ENCODE measurements around the gene HPGD. TPM values are rescaled to one million over a fixed set of nuclear protein-coding genes. Genes with fewer than 3 reads are reported as not detected.

Gene HPGD
- total and polyA plus RNA-seq, 2 of the 4 experiments (the other 2 are of a cell fraction): not detected

DNA sequence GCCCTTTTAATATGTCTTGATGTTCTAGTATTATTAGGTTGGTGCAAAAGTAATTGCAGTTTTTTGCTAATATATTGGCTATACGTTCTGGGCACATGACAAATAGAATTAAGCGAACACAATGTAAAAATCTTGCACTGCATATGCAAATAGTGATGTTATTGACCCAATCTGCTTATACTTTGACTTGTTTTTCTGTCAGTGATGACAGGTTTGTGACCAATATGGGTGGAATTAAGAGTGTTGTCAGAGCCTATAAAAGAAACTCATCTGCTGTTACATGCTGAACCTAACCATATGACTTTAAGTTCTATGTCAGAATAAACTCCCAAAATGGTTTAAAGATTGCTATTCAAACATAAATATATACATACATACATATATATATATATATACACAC lies 30.7 kb upstream of the HPGD start:
- no peak overlapping the region for H3K27ac ChIP-seq (ENCODE audit: insufficient read depth, low read length)
- H3K4me3 ChIP-seq (ENCODE audit: insufficient read depth, low read depth, low read length): no peak overlapping the region
- ATAC-seq (ENCODE audit: low read depth) (no peak), DNase-seq (no peak)
- no peak overlapping the region for H2AK5ac ChIP-seq (ENCODE audit: low read depth, low read length)
- POLR2A ChIA-PET (ENCODE audit: unreplicated experiment): no interaction called here
- no peak overlapping the region for H3K14ac ChIP-seq (replicated peaks; ENCODE audit: low read depth, low read length)
- H4K8ac ChIP-seq (ENCODE audit: low read depth in 2 of 2, low read length in 2 of 2): no peak overlapping the region
- TF ChIP-seq, protein P1, sequence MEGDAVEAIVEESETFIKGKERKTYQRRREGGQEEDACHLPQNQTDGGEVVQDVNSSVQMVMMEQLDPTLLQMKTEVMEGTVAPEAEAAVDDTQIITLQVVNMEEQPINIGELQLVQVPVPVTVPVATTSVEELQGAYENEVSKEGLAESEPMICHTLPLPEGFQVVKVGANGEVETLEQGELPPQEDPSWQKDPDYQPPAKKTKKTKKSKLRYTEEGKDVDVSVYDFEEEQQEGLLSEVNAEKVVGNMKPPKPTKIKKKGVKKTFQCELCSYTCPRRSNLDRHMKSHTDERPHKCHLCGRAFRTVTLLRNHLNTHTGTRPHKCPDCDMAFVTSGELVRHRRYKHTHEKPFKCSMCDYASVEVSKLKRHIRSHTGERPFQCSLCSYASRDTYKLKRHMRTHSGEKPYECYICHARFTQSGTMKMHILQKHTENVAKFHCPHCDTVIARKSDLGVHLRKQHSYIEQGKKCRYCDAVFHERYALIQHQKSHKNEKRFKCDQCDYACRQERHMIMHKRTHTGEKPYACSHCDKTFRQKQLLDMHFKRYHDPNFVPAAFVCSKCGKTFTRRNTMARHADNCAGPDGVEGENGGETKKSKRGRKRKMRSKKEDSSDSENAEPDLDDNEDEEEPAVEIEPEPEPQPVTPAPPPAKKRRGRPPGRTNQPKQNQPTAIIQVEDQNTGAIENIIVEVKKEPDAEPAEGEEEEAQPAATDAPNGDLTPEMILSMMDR (conservative IDR thresholded peaks at IDR 0.05; ENCODE audit: low read depth, low read length): no peak
- TF ChIP-seq FOS (IDR thresholded peaks at IDR 0.05; ENCODE audit: low read depth, low read length): no peak
- no peak for TF ChIP-seq MAFK (IDR thresholded peaks at IDR 0.05; ENCODE audit: low read depth, low read length)
- TF ChIP-seq CEBPB (IDR thresholded peaks at IDR 0.05; ENCODE audit: low read depth, low read length): no peak
- no peak for TF ChIP-seq BHLHE40 (IDR thresholded peaks at IDR 0.05; ENCODE audit: low read depth, low read length)
- no peak for TF ChIP-seq NFE2L2 (IDR thresholded peaks at IDR 0.05; ENCODE audit: low read depth, low read length)
- WGBS, 2 experiments (ENCODE audit: extremely low coverage in 2 of 2, insufficient read length in 1 of 2): 20% methylated on average over 1 of the region's 2 CpGs; no CpG with 5 or more reads in 1 of the 2 experiments
- H2BK15ac ChIP-seq (ENCODE audit: low read depth, low read length): no peak overlapping the region
- H3K23ac ChIP-seq (ENCODE audit: low read depth, low read length): no peak overlapping the region
- no peak overlapping the region for H3K4ac ChIP-seq (ENCODE audit: low read depth, low read length)
- peaks cover 2% of the 10 kb centered on the region; the same call in 1 of the 2 replicates for H3K9me3 ChIP-seq (ENCODE audit: control insufficient read depth, insufficient read depth, low read length)
- no TSS peak for BruUV-seq (replicated peaks)
- H3K9ac ChIP-seq (ENCODE audit: low read depth, low read length): no peak overlapping the region
- H4K5ac ChIP-seq (ENCODE audit: low read depth, low read length): no peak overlapping the region
- H3K27me3 ChIP-seq (ENCODE audit: control insufficient read depth, insufficient read depth, low read length): no peaks in the 10 kb centered on the region
- no peaks in the 10 kb centered on the region for H3K36me3 ChIP-seq (ENCODE audit: control insufficient read depth, insufficient read depth, low read length)
- no peak overlapping the region for H2BK20ac ChIP-seq (ENCODE audit: low read depth, low read length)
- no peak overlapping the region for H2BK5ac ChIP-seq (ENCODE audit: low read depth, low read length, poor library complexity, severe bottlenecking)
- no peak overlapping the region for H3K18ac ChIP-seq (ENCODE audit: low read depth, low read length)
- H3K4me1 ChIP-seq (ENCODE audit: control insufficient read depth, insufficient read depth, low read length): no peaks in the 10 kb centered on the region
- H3K56ac ChIP-seq (ENCODE audit: extremely low read depth, insufficient read depth, low read length): no peak overlapping the region
- H2AFZ ChIP-seq (replicated peaks; ENCODE audit: low read length, poor library complexity): no peak overlapping the region
- in situ Hi-C loops (cut with MboI; ENCODE audit: low sequenced_read_pairs): no loop called here
- H4K20me1 ChIP-seq (ENCODE audit: insufficient read depth, low read length): no peaks in the 10 kb centered on the region
- H3K4me2 ChIP-seq (ENCODE audit: low read depth, low read length): no peak overlapping the region
- no peak overlapping the region for H2BK120ac ChIP-seq (ENCODE audit: low read depth, low read length)
- dilution Hi-C loops (cut with HindIII; ENCODE audit: low sequenced_read_pairs, unreplicated experiment): no loop called here
- intact Hi-C loops (cut with micrococcal nuclease): no loop called here
- CTCF ChIA-PET: no interaction called here
- H4K91ac ChIP-seq (ENCODE audit: insufficient read depth, low read depth, low read length): no peak overlapping the region
- no peaks in the 10 kb centered on the region for H3K79me1 ChIP-seq (ENCODE audit: low read depth in 1 of 2, low read length in 2 of 2)
- H2AK9ac ChIP-seq (replicated peaks; ENCODE audit: low read depth, low read length, poor library complexity): no peak overlapping the region
- H3K9me1 ChIP-seq (ENCODE audit: insufficient read depth, low read length): no peaks in the 10 kb centered on the region
